ENCODE data around the gene CHCHD5. TPM values are rescaled to one million over a fixed set of nuclear protein-coding genes. Genes with fewer than 3 reads are reported as not detected.

Gene CHCHD5
- total and polyA plus RNA-seq, 10 of the 15 experiments (the other 5 are each of a cell fraction or from before 2014, with no cell fraction given), result 16.4 to 118 (median 45.2) TPM

GRCh38 chr2:112577756-112578155 lies 6.7 kb upstream of the CHCHD5 start (continued):
- TF ChIP-seq BHLHE40 (IDR thresholded peaks at IDR 0.05; ENCODE audit: borderline replicate concordance in 1 of 2, low read depth in 2 of 2, low read length in 1 of 2), result no peak
- TF ChIP-seq, protein P1, sequence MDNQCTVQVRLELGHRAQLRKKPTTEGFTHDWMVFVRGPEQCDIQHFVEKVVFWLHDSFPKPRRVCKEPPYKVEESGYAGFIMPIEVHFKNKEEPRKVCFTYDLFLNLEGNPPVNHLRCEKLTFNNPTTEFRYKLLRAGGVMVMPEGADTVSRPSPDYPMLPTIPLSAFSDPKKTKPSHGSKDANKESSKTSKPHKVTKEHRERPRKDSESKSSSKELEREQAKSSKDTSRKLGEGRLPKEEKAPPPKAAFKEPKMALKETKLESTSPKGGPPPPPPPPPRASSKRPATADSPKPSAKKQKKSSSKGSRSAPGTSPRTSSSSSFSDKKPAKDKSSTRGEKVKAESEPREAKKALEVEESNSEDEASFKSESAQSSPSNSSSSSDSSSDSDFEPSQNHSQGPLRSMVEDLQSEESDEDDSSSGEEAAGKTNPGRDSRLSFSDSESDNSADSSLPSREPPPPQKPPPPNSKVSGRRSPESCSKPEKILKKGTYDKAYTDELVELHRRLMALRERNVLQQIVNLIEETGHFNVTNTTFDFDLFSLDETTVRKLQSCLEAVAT (IDR thresholded peaks at IDR 0.05), result no peak

DNA sequence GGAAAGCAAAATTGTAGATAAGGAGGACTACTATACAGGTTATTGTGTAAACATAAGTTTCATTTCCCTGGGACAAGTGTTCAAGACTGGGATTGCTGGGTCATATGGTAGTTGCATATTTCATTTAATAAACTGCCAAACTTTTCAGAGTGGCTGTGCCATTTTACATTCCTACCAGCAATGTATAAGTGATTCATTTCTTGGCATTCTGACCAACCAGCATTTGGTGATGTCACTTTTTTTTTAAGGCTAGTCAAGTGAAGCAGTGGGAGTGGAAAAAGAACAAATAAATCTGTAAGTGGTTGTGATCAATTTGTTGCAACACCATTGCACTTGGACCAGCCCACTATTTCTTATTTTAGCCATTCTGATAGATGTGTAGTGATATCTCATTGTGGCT lies 5.2 kb upstream of the CHCHD5 start:
- H4K20me1 ChIP-seq (ENCODE audit: control insufficient read depth, insufficient read depth), result no peaks in the 10 kb centered on the region
- H3K79me2 ChIP-seq (ENCODE audit: control insufficient read depth, insufficient read depth, low read length), result no peaks in the 10 kb centered on the region
- H3K9me3 ChIP-seq (replicated peaks; ENCODE audit: control insufficient read depth, insufficient read depth, low read length), result no peaks in the 10 kb centered on the region
- ChIA-PET POLR2A (interaction anchor here (0.7 kb wide), 1 partner anchor 75 kb away, joined by 8 read pairs; no protein-coding TSS in a partner anchor), CTCF (no interaction called here), RAD21 (ENCODE audit: unreplicated experiment) (interaction anchor here (0.7 kb wide), 1 partner anchor 34 kb away, joined by 3 read pairs; no protein-coding TSS in a partner anchor), SMC1A (ENCODE audit: uncharacterized antibody, unreplicated experiment) (no interaction called here)
- no peak for FAIRE-seq
- H3K36me3 ChIP-seq (ENCODE audit: control insufficient read depth in 2 of 2, insufficient read depth in 2 of 2, low read length in 1 of 2), result peaks cover 3 to 17% of the 10 kb centered on the region in 2 experiments
- no peak for ATAC-seq
- H3K9ac ChIP-seq (ENCODE audit: control insufficient read depth, insufficient read depth, low read length), result no peak overlapping the region
- no peak for DNase-seq (ENCODE audit: low read depth, low spot score)
- no peak overlapping the region for H3K4me2 ChIP-seq (ENCODE audit: control insufficient read depth, insufficient read depth)
- TF ChIP-seq ATF7 (IDR thresholded peaks at IDR 0.05; ENCODE audit: low read depth) (0 out of 2 replicates have a peak, but pooled peaks have one; percentile 38), RB1 (IDR thresholded peaks at IDR 0.05; ENCODE audit: borderline replicate concordance) (no peak)
- no peak overlapping the region for H3K4me3 ChIP-seq
- intact Hi-C loops (cut with micrococcal nuclease; ENCODE audit: unreplicated experiment) (no loop called here), in situ Hi-C loops (cut with MboI) (no loop called here)
- H2AFZ ChIP-seq (ENCODE audit: control insufficient read depth, low read depth, low read length), result no peak overlapping the region
- BruUV-seq (replicated peaks), result no TSS peak
- H3K4me1 ChIP-seq (ENCODE audit: control insufficient read depth, insufficient read depth, low read length), result peaks cover 10% of the 10 kb centered on the region
- no peaks in the 10 kb centered on the region for H3K27me3 ChIP-seq (replicated peaks in 1 of 2; ENCODE audit: control insufficient read depth in 2 of 2, insufficient read depth in 2 of 2, low read length in 1 of 2)
- no peak overlapping the region for H3K27ac ChIP-seq (ENCODE audit: control insufficient read depth, insufficient read depth)
